LHCN-M2 (cell line): Measurements from ENCODE around the gene RFPL2. TPM values are rescaled to one million over a fixed set of nuclear protein-coding genes. Genes with fewer than 3 reads are reported as not detected.
"Not testable (repeated sequence)": the region's sequence is repeated elsewhere in the genome, so short reads cannot be mapped to it uniquely, and the experiment has no call there.

Experiments used
- DNase-seq: peaks from one replicate; pipeline ENCODE4 v3.0.0-alpha.2; 2012; ENCODE audit warnings: low read depth
- total RNA-seq: library from RNA; depleted of rRNA; stranded (reverse); fragments of >200 nt; gene quantifications from 2 replicates; pipeline ENCODE4 v1.2.3, GENCODE V29; 2014; rRNA removed

Gene RFPL2
- total RNA-seq, 1 experiment from 2014 or later: not detected

DNA sequence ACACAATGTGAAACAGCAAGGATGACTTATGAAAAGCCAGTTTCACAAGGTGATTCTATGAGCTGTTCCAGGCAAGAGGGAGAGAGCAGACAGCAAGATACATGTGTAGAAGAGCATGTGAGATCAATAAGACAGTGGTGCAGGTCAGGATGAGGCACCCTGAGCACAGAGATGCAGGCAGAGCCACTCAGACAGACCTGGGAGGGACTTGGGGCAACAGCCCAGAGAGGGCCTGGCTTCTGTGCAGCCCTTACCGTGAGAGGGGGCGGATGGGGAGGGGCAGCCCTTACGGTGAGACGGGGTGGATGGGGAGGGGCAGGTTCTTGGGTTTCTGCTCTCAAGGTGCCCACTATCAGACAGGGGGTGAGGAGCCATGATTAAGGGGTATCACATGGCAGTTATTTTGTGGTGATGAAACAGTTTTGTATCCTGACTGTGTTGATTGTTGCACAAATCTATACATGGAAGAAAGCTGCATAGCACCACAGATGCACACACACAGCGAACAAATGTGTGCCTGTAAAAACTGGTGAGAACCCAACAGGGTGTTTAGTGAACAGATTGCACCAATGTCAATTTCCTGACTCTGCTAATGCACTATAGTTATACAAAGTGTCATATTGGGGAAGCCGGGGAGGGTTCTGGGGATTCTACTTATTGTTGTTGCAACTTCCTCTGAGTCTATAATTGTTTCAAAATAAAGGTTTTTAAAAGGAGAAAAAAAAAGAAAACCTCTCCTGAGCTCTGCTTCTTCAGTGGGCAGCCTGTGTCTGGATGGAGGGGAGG is 40.6 kb downstream of the RFPL2 start:
- no peak for DNase-seq

DNA sequence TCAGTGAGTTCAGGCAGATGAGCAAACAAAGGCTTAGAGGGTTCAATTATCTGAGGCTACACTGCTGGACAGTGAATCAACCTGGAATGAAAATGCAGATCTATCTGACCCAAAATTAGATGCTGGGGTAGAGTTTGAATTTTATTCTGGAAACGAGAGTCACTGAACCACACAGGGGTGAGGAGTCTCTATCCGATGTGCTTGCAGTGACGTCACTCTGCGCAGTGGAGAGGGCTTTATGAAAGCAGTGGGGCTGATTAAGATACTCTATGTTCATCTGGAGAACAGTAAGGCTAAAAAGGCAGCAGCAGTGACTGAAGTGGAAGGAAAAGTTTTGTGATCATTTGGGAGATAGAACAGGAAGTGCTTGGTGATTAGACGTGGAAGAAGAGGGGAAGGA is 44.5 kb downstream of the RFPL2 start:
- not testable (repeated sequence) for DNase-seq

DNA sequence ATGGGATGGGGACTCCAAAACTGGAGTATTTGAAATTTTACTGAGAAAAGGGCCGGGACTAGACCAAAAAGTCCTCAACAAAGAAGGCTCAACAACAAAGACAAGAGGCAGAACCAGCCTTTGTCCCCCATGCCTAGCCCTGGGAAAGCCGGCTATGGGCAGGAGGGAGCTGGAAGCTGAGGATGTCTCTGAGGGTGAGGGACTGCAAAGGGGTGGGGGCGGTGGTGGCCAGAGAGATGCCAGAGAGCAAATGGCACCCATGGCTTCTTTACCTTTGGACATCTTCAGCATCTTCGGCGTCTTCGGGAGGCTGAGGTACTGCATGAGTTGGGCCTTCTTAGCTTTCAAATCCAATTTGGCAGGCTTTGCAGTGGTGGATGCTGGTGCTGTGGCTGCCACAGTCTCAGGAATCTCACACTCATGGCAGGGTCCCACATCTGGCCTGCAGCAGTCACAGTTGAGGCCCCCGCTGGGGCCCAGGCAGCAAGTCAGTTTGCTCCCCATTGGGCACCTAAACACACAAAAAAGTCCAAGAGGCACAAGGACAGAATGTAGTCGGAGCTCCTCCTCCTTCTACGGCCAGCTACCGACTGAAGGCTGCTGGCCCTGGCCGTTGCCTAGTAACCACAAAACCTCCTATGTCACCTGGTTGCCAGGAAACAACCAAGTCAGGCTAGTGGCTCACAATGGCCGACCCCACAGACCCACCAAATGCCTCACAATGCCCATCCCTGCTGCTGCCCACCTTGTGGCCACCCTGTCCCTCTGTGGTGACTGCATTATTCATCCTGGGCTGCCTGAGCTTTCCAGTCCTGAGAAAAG is 46.0 kb downstream of the RFPL2 start, which contains the start of gene C22orf42:
TSS of gene C22orf42 (minus strand) at position 592 of the 822 bp plus-strand sequence. CDS start at position 504, 88 bp downstream.
- DNase-seq: no peak

DNA sequence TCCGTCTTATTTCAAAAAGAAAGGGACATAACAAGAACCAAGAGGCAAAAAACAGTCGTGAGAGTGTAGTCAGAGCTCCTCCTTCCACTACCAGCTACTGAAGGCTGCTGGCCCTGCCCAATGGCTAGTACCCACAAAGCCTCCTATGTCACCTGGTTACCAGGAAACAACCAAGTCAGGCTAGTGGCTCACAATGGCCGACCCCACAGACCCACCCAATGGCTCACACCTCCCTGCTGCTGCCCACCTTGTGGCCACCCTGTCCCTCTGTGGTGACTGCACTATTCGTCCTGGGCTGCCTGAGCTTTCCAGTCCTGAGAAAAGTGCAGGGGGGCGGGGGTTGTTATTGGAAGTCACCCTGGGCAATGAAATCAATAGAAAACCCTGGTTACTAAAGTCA is 47.2 kb downstream of the RFPL2 start:
- not testable (repeated sequence) for DNase-seq

DNA sequence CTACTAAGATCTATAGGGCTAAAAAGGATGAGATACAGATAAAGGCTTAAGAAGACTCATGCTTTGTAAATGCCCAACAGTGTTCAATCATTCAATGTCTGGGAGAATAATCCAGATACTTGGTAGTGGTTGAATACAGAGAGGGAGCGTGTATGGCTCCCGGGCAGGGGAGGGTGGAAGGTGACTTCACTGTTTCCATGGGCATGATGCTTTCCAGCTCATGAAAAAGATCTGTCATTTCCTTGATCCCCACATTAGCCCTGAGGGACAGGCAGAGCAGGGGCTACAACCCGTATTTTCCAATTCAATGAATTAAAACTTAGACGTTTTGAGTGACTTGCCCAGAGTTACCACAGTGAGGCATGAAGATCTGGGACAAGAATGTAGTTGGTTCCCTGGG is 50.1 kb downstream of the RFPL2 start:
- not testable (repeated sequence) for DNase-seq

DNA sequence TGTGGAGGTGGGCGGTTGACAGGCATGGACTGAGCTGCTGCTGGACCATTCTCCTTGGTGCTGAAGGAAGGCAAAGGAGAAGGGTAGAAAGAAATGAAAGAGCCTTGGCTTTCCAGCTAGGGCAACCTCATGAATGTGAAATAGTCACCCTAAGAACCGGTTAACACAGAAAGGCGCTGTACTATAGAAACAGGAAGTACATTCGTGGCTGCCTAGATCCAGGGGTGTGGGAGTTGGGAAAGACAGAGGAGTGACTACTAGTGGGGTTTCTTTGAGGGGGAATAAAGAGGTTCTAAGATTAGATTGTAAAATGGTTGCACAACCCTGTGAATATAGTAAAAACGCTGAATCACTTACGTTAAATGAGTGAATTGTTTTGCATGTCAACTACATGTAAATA is 53.2 kb downstream of the RFPL2 start:
- DNase-seq: not testable (repeated sequence)

DNA sequence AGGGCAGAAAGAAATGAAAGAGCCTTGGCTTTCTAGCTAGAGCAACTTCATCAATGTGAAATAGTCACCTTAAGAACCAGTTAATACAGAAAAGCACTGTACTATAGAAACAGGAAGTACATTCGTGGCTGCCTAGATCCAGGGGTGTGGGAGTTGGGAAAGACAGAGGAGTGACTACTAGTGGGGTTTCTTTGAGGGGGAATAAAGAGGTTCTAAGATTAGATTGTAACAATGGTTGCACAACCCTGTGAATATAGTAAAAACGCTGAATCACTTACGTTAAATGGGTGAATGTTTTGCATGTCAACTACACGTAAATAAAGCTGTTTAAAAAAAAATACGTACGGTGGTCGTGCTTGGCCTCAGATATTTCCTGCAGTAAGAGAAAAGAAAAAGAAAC is 54.2 kb downstream of the RFPL2 start:
- not testable (repeated sequence) for DNase-seq

DNA sequence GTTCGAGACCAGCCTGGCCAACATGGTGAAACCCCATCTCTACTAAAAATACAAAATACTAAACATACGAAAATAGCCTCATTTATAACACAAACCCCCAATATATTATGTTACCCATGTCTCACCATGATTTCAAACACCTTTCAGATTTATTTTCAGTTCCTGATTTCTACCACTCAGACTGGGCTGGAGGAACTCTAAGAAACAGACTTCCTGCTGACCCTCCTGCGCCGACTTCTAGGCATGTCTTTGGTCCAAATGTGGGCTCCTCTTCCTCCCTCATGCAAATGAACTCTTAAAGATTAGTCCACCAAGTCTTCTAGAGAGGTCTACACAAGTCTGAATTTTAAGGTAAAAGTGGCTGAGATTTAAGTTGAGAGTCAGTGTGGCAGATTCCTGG is 56.5 kb downstream of the RFPL2 start:
- not testable (repeated sequence) for DNase-seq

DNA sequence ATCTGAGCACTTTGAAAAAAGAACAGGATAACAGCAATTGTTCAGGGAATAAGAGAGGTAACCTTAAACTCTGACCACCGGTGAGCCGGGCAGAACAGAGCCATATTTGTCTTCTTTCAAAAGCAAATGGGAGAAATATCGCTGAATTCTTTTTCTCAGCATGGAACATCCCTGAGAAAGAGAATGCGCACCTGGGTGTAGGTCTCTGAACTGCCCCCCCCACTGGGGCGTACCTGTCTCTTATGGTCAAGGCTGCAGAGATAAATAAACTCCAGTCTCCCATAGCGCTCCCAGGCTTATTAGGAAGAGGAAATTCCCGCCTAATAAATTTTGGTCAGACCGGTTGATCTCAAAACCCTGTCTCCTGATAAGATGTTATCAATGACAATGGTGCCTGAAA is 57.7 kb downstream of the RFPL2 start:
- not testable (repeated sequence) for DNase-seq

DNA sequence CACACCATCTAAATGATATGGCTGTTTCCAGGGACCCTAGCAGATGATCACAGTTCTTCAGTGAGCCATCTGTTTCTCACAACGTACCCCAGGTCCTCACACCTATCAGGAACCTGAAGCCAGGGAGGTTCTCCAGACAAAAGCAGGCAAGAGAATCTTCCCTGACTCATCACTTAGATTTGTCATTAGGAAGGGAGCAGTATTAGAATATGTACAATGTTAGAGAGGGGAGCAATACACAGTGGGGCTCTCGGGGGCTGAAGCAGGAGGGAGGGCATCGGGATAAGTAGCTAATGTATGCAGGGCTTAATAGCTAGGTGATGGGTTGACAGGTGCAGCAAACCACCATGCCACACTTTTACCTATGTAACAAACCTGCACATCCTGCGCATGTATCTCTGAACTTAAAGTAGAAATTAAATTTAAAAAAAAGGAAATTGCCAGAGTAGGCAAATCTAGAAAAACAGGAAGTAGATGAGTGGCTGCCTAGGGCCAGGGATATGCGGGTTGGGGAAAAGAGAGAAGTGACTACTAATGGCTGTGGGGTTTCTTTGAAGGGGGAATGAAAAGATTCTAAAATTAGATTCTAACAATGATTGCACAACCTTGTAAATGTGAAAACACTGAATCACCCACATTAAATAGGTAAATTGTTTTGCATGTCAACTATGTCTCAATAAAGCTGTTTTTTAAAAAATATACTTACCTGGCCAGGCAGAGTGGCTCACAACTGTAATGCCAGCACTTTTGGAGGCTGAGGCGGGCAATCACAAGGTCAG is 60.2 kb downstream of the RFPL2 start:
- DNase-seq: no peak

DNA sequence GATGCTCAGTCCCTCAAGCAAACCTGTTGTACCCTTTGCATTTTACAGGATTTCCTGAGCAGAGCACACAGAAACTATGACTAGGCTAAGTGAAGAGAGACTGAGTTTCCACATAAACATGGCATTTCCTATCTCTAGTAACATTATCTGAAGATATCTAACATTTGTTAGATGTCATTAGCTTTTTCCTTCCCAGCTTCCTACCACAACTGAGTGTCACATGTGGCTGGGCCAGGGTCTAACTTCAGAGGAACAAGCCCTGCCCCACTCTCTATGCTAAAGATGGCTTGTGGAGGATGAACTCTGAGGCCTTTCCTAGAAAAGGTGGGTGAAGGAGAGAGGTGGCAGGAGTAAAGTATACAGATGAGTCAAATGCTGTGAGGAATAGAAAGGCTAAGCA is 62.3 kb downstream of the RFPL2 start:
- no peak for DNase-seq

DNA sequence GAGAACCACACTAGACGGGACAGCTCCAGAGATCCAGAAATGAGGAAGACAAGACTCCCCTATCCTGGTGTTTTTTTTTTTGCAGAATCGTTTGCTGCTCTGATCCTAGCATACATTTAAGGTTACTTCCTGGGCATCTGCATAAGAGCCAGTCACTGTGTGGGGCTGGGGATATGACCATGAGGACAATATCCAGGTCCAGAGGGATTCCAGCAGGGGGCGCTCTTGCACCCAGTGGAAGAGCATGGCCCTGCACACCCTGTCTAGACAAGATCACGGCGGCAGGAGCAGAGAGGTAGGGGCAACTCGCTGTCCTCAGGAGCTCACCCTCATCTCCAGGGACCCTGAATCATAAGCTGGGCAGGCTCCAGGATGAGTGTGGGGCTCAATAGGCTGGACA is 64.2 kb downstream of the RFPL2 start:
- not testable (repeated sequence) for DNase-seq

Other genes with a start within 250 kb of the RFPL2 start
- gene SLC5A1, start 161.8 kb downstream of the RFPL2 start, total RNA-seq: not detected in 2 replicates
- not detected in 2 replicates for gene C22orf42, start 45.8 kb downstream of the RFPL2 start, total RNA-seq
- not detected in 2 replicates for gene SLC5A4, start 50.3 kb upstream of the RFPL2 start, total RNA-seq
- not detected in 2 replicates for gene RFPL3, start 152.8 kb upstream of the RFPL2 start, total RNA-seq
- 101 and 102 TPM in 2 replicates for gene RTCB, start 207.2 kb upstream of the RFPL2 start, total RNA-seq